Calu3 (cell line): ENCODE measurements around the gene CAPN11. TPM values are rescaled to one million over a fixed set of nuclear protein-coding genes. Genes with fewer than 3 reads are reported as not detected.

Experiments
- BruUV-seq: library from RNA; stranded (reverse); fragments of 400-500 nt; replicated peaks from 2 replicates; lab custom pipeline; 2021; lab: Mats Ljungman, UMichigan
- CTCF ChIA-PET: fragments of 300-600 bp; sonication (Branson Sonifier 250); formaldehyde crosslinking; loops from one replicate; lab custom pipeline; 2022; ENCODE audit warnings: antibody characterized with exemption; lab: Charles Lee
- DNase-seq: peaks from one replicate; pipeline ENCODE4 v3.0.0; 2022
- H3K27ac Mint-ChIP-seq: one replicate; pipeline ENCODE4 v1.8.0; 2022; ENCODE audit warnings: mixed read lengths; ENCODE audit not compliant: unreplicated experiment
- H3K27me3 Mint-ChIP-seq: one replicate; pipeline ENCODE4 v1.8.0; 2022; ENCODE audit warnings: mixed read lengths; ENCODE audit not compliant: unreplicated experiment
- H3K36me3 Mint-ChIP-seq: one replicate; pipeline ENCODE4 v1.8.0; 2022; ENCODE audit warnings: mild to moderate bottlenecking, moderate library complexity, mixed read lengths; ENCODE audit not compliant: insufficient read depth, unreplicated experiment
- H3K4me1 Mint-ChIP-seq: one replicate; pipeline ENCODE4 v1.8.0; 2022; ENCODE audit warnings: mild to moderate bottlenecking, low read depth, mixed read lengths; ENCODE audit not compliant: unreplicated experiment
- H3K4me3 Mint-ChIP-seq: one replicate; pipeline ENCODE4 v1.8.0; 2022; ENCODE audit warnings: mild to moderate bottlenecking, low read depth, moderate library complexity, mixed read lengths; ENCODE audit not compliant: unreplicated experiment
- H3K9me3 Mint-ChIP-seq: one replicate; pipeline ENCODE4 v1.8.0; 2022; ENCODE audit warnings: low read depth, mixed read lengths; ENCODE audit not compliant: unreplicated experiment
- intact Hi-C: fragments of 100-400 bp; cut with micrococcal nuclease; formaldehyde crosslinking; loops from one replicate; pipeline ENCODE4 v1.10.0; 2022; ENCODE audit not compliant: unreplicated experiment
- total RNA-seq: library from RNA; stranded (reverse); gene quantifications from 2 replicates; pipeline ENCODE4 v1.2.3, GENCODE V29; 2022
- TF ChIP-seq, protein P1 (sequence below): fragments of 200-600 bp; IDR thresholded peaks from one replicate; pipeline ENCODE4 v1.8.0; 2022; ENCODE audit warnings: antibody characterized with exemption; ENCODE audit not compliant: unreplicated experiment

Gene CAPN11
- total RNA-seq, 1 experiment from 2014 or later: not detected

DNA sequence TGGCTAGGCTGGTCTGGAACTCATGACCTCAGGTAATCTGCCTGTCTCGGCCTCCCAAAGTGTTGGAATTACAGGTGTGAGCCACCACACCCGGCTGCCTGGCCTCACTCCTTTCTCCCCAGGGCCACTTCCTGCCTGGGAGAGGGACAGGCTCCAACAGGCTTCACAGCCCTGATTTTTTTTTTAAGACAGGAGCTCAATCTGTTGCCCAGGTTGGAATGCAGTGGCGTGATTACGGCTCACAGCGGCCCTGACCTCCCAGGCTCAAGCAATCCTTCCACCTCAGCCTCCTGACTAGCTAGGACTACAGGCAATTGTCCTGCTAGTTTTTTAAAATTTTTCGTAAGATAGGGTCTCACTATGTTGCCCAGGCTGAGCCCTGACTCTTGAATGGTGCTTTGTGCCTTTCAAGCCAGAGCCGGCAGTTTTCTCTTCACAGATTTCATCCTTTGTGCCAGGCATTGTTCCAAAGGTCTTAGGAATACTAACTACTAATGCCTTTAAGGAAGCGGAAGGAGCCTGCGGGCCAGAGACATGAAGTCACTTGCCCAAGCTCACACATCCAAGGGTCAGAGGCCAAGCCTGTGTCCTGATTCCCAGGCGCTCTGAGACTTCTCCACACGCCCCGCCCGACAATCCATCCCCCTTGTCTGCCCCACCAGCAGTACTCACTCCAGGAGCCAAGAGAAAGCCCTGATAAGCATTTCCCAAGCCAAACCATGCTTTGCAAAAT, 19.2 kb downstream of the CAPN11 start:
- Mint-ChIP-seq H3K27ac (no peak overlapping the region), H3K27me3 (peaks cover 12% of the 10 kb centered on the region), H3K36me3 (no peaks in the 10 kb centered on the region), H3K9me3 (no peaks in the 10 kb centered on the region), H3K4me3 (no peak overlapping the region), H3K4me1 (peaks cover 15% of the 10 kb centered on the region)
- CTCF ChIA-PET: interaction anchor here (0.7 to 1.2 kb wide), 2 partner anchors 46 to 1230 kb away, joined by 3 to 5 read pairs; partner anchors contain the start of gene SLC29A1
- intact Hi-C loops: no loop called here
- no TSS peak for BruUV-seq
- no peak for DNase-seq
- TF ChIP-seq, protein P1, sequence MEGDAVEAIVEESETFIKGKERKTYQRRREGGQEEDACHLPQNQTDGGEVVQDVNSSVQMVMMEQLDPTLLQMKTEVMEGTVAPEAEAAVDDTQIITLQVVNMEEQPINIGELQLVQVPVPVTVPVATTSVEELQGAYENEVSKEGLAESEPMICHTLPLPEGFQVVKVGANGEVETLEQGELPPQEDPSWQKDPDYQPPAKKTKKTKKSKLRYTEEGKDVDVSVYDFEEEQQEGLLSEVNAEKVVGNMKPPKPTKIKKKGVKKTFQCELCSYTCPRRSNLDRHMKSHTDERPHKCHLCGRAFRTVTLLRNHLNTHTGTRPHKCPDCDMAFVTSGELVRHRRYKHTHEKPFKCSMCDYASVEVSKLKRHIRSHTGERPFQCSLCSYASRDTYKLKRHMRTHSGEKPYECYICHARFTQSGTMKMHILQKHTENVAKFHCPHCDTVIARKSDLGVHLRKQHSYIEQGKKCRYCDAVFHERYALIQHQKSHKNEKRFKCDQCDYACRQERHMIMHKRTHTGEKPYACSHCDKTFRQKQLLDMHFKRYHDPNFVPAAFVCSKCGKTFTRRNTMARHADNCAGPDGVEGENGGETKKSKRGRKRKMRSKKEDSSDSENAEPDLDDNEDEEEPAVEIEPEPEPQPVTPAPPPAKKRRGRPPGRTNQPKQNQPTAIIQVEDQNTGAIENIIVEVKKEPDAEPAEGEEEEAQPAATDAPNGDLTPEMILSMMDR: no peak

DNA sequence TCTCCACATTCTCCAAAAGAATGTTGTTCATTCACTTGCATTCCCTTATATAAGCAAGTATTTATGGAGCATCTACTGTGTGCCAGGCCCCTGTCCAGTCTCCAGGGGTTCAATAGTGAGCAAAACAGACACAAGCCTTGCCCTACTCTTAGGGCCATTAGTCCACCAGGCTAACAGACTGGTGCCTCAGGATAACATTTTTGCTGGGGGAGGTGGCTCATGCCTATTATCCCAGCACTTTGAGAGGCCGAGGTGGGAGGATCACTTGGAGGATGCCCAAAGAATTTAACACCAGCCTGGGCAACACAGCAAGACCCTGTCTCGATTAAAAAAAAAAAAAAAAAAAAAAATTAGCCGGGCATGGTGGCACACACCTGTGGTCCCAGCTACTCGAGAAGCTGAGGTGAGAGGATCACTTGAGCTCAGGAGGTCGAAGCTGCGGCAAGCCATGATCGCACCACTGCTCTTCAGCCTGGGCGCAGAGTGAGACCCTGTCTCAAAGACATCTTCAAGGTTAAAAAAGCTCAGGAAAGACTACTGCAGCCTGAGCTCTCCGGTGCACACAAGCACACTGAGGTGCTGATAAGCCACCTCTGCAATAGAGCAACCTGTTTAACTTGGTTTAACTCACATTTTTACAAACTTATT, 19.9 kb downstream of the CAPN11 start:
- TF ChIP-seq, protein P1: no peak
- Mint-ChIP-seq H3K9me3 (no peaks in the 10 kb centered on the region), H3K27ac (no peak overlapping the region), H3K36me3 (no peaks in the 10 kb centered on the region), H3K27me3 (peaks cover 5% of the 10 kb centered on the region), H3K4me1 (peaks cover 12% of the 10 kb centered on the region), H3K4me3 (no peak overlapping the region)
- intact Hi-C loops: no loop called here
- no peak for DNase-seq
- no TSS peak for BruUV-seq
- CTCF ChIA-PET: interaction anchor here (0.6 to 1.2 kb wide), 2 partner anchors 45 to 538 kb away, joined by 4 to 5 read pairs; partner anchors contain the start of gene SLC29A1

DNA sequence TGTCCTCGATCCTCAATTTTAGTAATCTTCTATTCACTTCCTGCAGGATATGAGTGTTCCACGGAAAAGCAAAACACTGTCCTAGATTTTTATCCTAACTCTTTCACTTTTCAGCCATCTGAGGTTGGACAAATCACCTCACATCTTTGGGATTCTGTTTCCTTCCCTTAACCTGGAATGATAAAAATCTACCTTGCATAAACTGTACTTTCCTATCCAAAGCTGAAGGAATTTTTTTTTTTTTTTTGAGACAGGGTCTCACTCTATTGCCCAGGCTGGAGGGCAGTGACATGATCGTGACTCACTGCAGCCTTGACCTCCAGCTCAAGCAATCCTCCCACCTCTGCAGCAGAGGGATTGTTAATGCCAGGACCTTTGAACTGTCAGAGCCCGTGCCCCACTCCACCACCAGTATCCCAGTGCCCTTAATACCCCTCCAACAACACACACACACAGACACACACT, 20.5 kb downstream of the CAPN11 start:
- DNase-seq: no peak
- Mint-ChIP-seq H3K36me3 (no peaks in the 10 kb centered on the region), H3K27ac (no peak overlapping the region), H3K4me3 (no peak overlapping the region), H3K9me3 (no peaks in the 10 kb centered on the region), H3K4me1 (peaks cover 12% of the 10 kb centered on the region), H3K27me3 (no peaks in the 10 kb centered on the region)
- TF ChIP-seq, protein P1: no peak
- BruUV-seq: no TSS peak
- intact Hi-C loops: no loop called here
- CTCF ChIA-PET: interaction anchor here (0.6 to 1.2 kb wide), 2 partner anchors 45 to 539 kb away, joined by 4 to 5 read pairs; partner anchors contain the start of gene SLC29A1

DNA sequence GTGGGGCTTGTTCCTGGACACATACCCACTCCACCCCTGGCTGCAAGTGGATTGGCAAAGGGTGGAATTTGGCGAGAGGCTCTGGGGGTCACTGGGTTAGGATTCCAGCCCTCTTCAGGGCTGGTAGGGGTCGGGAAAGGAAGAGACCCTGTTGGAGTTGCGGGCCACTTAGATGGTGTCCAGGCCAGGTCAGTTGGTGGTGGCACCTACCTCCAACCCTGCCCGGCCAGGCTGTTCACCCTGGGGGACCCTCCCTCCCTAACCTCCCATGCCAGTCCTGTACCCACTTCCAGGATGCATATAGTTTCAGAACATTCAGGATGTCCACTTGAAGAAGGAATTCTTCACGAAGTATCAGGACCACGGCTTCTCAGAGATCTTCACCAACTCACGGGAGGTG, 21.0 kb downstream of the CAPN11 start:
- no peak overlapping the region for H3K27ac Mint-ChIP-seq
- no peak for DNase-seq
- TF ChIP-seq, protein P1: no peak
- no peaks in the 10 kb centered on the region for H3K9me3 Mint-ChIP-seq
- CTCF ChIA-PET: no interaction called here
- no TSS peak for BruUV-seq
- H3K27me3 Mint-ChIP-seq: no peaks in the 10 kb centered on the region
- H3K4me1 Mint-ChIP-seq: peaks cover 12% of the 10 kb centered on the region
- H3K4me3 Mint-ChIP-seq: no peak overlapping the region
- intact Hi-C loops: no loop called here
- H3K36me3 Mint-ChIP-seq: no peaks in the 10 kb centered on the region
